Right lobe of liver (tissue), 4 donors: ENCODE data around the gene ADAMTS3.

Source experiments
- POLR2A ChIP-seq: fragments of 450-650 bp; IDR thresholded peaks from one replicate; pipeline ENCODE4 v1.6.1; 2017; ENCODE audit warnings: antibody characterized with exemption, mild to moderate bottlenecking
- TF ChIP-seq, protein P1 (sequence below), 4 donors: fragments of 200-600 bp in 3 of 4; fragments of 450-650 bp in 1 of 4; IDR thresholded peaks; one replicate each; pipeline versions ENCODE4 v1.5.1 to v1.8.0; 2016 to 2022; ENCODE audit warnings: antibody characterized with exemption in 4 of 4, mild to moderate bottlenecking in 2 of 4
- donor health status: DM: no; HTN: no; CAD: no.
- donor health status: DM: no; HTN: no; CAD: no.
- donor health status: DM: no; HTN: yes; CAD: no.

DNA sequence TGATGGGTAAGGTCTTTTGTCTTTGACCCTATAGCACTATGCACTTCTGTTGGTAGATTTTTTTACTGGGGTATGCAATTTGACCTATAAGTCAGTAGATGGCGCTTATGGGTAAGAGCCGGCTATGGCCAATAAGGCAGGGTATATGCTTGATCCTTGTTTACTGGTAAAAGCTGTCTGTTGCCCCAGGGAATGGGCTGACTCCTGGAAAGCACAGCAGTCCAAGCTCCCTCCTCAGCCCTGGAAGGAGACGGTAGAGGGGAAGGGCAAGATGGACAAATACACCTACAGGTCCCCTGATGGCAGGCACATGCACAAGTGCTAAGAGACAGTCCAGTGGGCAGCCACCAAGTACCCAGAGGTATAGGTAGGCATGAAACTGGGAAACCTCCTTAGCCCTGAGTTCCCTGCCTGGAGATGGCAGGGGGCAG lies 63.7 kb downstream of the ADAMTS3 start:
- TF ChIP-seq, protein P1, sequence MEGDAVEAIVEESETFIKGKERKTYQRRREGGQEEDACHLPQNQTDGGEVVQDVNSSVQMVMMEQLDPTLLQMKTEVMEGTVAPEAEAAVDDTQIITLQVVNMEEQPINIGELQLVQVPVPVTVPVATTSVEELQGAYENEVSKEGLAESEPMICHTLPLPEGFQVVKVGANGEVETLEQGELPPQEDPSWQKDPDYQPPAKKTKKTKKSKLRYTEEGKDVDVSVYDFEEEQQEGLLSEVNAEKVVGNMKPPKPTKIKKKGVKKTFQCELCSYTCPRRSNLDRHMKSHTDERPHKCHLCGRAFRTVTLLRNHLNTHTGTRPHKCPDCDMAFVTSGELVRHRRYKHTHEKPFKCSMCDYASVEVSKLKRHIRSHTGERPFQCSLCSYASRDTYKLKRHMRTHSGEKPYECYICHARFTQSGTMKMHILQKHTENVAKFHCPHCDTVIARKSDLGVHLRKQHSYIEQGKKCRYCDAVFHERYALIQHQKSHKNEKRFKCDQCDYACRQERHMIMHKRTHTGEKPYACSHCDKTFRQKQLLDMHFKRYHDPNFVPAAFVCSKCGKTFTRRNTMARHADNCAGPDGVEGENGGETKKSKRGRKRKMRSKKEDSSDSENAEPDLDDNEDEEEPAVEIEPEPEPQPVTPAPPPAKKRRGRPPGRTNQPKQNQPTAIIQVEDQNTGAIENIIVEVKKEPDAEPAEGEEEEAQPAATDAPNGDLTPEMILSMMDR (IDR thresholded peaks at IDR 0.05): peak; percentile 64 to 74 (median 68)
- TF ChIP-seq POLR2A: no peak
